Psoas muscle (tissue), 8 donors: ENCODE results near the gene KLHL1. TPM values are rescaled to one million over a fixed set of nuclear protein-coding genes. Genes with fewer than 3 reads are reported as not detected.

ENCODE experiments used
- ATAC-seq, 4 donors: fragments of 200-7000 bp; cut with Tn5 transposase; one replicate each; pipeline ENCODE4 v1.9.1; 2020; ENCODE audit warnings: moderate library complexity in 3 of 4, mild to moderate bottlenecking in 2 of 4
- DNase-seq, 2 donors: peaks; one replicate each; pipeline ENCODE4 v3.0.0-alpha.2; 2020
- H3K27ac ChIP-seq: fragments of 200-600 bp; one replicate; pipeline ENCODE4 v1.8.0; 2022
- H3K27me3 ChIP-seq, 3 donors: fragments of 200-600 bp in 1 of 3; one replicate each; pipeline versions ENCODE4 v1.6.1 to v1.8.0; 2013 to 2022; ENCODE audit warnings: low read length in 2 of 3, mild to moderate bottlenecking in 2 of 3, moderate library complexity in 1 of 3; ENCODE audit not compliant: insufficient read depth in 3 of 3
- H3K36me3 ChIP-seq, 2 donors: fragments of 200-600 bp in 1 of 2; one replicate each; pipeline versions ENCODE4 v1.6.1 to v1.8.0; 2013 to 2022; ENCODE audit warnings: low read depth in 1 of 2, mild to moderate bottlenecking in 1 of 2, moderate library complexity in 1 of 2; ENCODE audit not compliant: insufficient read depth in 1 of 2
- H3K4me1 ChIP-seq: fragments of 200-600 bp; one replicate; pipeline ENCODE4 v1.8.0; 2022
- H3K4me3 ChIP-seq: fragments of 200-600 bp; one replicate; pipeline ENCODE4 v1.8.0; 2022; ENCODE audit warnings: mild to moderate bottlenecking
- H3K9me3 ChIP-seq: fragments of 200-600 bp; one replicate; pipeline ENCODE4 v1.8.0; 2022
- whole genome bisulfite sequencing, 3 donors: extraction: QIAGEN DNeasy Blood & Tissue Kit; methylation state at CpG; one replicate each; pipeline versions ENCODE4 v1.1.6 to v1.1.7; 2013; 5-methylcytosine and 5-hydroxymethylcytosine counted together
- intact Hi-C, 2 donors: fragments of 100-400 bp; cut with DNase I; formaldehyde crosslinking; loops; one replicate each; pipeline versions ENCODE4 v1.11.0 to v1.14.2; 2022
- polyA plus RNA-seq, 3 donors: library from polyadenylated mRNA; stranded (reverse); fragments of 200-250 nt; gene quantifications; one replicate each; pipeline ENCODE4 v1.2.3, GENCODE V29; 2013
- total RNA-seq, 4 donors: library from RNA; stranded (reverse); fragmentation: NEBNext Ultra II Directional in 2 of 4; extraction: Animal tissue kit (Norgen Biotek cat#: 25700) in 2 of 4; gene quantifications; one replicate each; pipeline versions ENCODE4 v1.2.1 to v1.2.4, GENCODE V29; 2021 to 2023
- TF ChIP-seq, protein P1 (sequence below): fragments of 200-600 bp; IDR thresholded peaks from one replicate; pipeline ENCODE4 v1.8.0; 2022; ENCODE audit warnings: antibody characterized with exemption
- donor health status: healthy with polysubstance abuse.
- donor health status: DM: no; HTN: no; CAD: no; lungs with moderate emphysema.
- donor health status: Bipolar disorder and iron deficiency.
- donor health status: healthy.
- donor health status: DM: yes; HTN: yes; CAD: no.
- donor health status: DM: no; HTN: no; CAD: no.
- donor health status: DM: no; HTN: no; CAD: no.
- donor health status: DM: yes; HTN: yes; CAD: no.

Gene KLHL1
- total and polyA plus RNA-seq, 7 donors: not detected

DNA sequence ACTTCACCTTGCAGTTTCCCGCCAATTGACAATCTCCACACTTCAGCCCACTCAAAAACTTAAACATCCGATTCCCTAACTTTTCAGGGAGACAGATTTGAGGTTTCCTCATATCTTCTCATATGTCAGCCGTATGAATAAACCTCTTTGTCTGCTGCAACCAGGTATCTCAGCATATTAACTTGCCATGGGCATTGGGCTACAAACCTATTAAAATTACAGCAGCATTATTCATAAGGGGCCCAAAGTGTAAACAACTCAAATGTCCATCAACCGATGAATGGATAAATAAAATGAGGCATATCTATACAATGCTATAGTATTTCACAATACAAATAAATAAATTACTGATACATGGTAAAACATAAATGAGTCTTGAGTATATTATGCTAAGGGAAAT, 180.0 kb downstream of the KLHL1 start:
- H3K27me3 ChIP-seq: no peaks in the 10 kb centered on the region
- ATAC-seq (no peak), DNase-seq (no peak)
- WGBS, 3 donors: 88 to 90% (median 89%) methylated on average over 4 of the region's 4 CpGs
- intact Hi-C loops: no loop called here
- TF ChIP-seq, protein P1, sequence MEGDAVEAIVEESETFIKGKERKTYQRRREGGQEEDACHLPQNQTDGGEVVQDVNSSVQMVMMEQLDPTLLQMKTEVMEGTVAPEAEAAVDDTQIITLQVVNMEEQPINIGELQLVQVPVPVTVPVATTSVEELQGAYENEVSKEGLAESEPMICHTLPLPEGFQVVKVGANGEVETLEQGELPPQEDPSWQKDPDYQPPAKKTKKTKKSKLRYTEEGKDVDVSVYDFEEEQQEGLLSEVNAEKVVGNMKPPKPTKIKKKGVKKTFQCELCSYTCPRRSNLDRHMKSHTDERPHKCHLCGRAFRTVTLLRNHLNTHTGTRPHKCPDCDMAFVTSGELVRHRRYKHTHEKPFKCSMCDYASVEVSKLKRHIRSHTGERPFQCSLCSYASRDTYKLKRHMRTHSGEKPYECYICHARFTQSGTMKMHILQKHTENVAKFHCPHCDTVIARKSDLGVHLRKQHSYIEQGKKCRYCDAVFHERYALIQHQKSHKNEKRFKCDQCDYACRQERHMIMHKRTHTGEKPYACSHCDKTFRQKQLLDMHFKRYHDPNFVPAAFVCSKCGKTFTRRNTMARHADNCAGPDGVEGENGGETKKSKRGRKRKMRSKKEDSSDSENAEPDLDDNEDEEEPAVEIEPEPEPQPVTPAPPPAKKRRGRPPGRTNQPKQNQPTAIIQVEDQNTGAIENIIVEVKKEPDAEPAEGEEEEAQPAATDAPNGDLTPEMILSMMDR: no peak
- no peaks in the 10 kb centered on the region for H3K4me1 ChIP-seq
- H3K4me3 ChIP-seq: no peak overlapping the region
- no peaks in the 10 kb centered on the region for H3K36me3 ChIP-seq
- H3K9me3 ChIP-seq: no peaks in the 10 kb centered on the region
- H3K27ac ChIP-seq: no peak overlapping the region

DNA sequence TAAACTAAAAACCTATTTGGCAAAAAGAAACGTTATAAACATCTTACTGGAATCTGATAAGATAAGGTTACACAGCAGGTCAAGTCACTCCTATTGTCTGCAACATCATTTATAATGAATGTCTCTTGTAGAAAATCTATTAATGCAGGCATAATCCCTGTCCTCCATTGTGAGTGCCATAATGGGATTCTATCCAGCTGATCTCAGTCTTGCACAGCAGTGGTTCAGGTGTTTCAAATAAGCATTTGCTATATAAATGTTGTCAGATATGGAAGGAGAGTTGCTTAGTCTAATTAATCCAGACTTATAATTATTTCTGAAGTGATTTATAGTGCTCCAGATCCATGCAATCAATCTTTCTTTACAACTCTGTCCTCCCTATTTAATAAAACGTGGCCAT, 187.1 kb downstream of the KLHL1 start:
- 28 to 36% (median 34%) methylated on average over 2 of the region's 2 CpGs for WGBS, 3 donors
- intact Hi-C loops: no loop called here
- TF ChIP-seq, protein P1: no peak

DNA sequence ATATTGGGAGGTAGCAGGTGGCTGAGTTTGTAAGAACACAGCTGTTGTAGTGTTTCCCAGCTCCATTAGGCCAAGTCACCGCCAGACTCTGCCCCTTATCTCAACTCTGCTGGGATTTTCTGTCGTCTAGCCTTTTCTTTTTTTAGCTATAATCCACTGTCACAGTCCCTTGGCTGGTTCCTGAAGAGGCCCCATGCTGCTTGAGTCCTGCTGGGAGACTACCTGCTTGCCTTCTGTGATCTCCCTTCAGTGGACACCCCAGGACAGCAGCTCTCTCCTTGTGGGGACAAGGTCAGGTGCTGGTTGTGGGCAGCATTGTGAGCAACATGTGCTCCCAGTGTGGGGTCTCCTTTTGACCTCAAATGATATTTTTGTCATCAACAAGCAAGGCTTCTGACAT, 195.6 kb downstream of the KLHL1 start:
- Histone ChIP-seq H3K9me3 (no peaks in the 10 kb centered on the region), H3K36me3 (no peaks in the 10 kb centered on the region), H3K4me1 (no peaks in the 10 kb centered on the region), H3K4me3 (no peak overlapping the region), H3K27me3 (no peaks in the 10 kb centered on the region), H3K27ac (no peak overlapping the region)
- intact Hi-C loops: no loop called here
- no peak for DNase-seq
- TF ChIP-seq, protein P1: no peak
- no peak for ATAC-seq
- WGBS, 3 donors: 18 to 31% (median 27%) methylated on average over 2 of the region's 2 CpGs

More for the DNA sequence above, 187.1 kb downstream of the KLHL1 start:
- no peak for ATAC-seq
- no peaks in the 10 kb centered on the region for H3K27me3 ChIP-seq
- no peak overlapping the region for H3K4me3 ChIP-seq
- no peaks in the 10 kb centered on the region for H3K4me1 ChIP-seq
- no peak overlapping the region for H3K27ac ChIP-seq
- H3K36me3 ChIP-seq: no peaks in the 10 kb centered on the region
- no peak for DNase-seq
- H3K9me3 ChIP-seq: no peaks in the 10 kb centered on the region

DNA sequence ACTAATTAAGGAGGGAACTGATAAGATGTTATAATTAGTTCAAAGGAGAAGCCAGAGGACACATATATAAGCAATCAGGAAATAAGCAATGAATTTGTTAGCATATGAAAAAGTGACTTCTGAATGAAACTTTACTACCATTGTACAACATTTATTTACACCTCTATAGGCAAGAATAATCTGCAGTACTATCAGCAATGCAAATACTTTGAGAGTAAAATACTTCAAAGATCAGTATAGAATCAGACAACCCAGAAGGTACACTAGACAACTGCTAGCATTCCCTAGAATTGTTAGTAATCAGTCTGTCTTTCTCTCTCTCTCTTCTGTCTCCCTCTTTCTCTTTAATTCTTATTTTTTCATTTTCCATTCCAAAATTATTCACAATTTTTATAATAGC, 197.5 kb downstream of the KLHL1 start:
- no peaks in the 10 kb centered on the region for H3K4me1 ChIP-seq
- intact Hi-C loops: no loop called here
- no peak overlapping the region for H3K4me3 ChIP-seq
- TF ChIP-seq, protein P1: no peak
- H3K27me3 ChIP-seq: no peaks in the 10 kb centered on the region
- DNase-seq (no peak), ATAC-seq (no peak)
- H3K27ac ChIP-seq: no peak overlapping the region
- H3K9me3 ChIP-seq: no peaks in the 10 kb centered on the region
- no peaks in the 10 kb centered on the region for H3K36me3 ChIP-seq

DNA sequence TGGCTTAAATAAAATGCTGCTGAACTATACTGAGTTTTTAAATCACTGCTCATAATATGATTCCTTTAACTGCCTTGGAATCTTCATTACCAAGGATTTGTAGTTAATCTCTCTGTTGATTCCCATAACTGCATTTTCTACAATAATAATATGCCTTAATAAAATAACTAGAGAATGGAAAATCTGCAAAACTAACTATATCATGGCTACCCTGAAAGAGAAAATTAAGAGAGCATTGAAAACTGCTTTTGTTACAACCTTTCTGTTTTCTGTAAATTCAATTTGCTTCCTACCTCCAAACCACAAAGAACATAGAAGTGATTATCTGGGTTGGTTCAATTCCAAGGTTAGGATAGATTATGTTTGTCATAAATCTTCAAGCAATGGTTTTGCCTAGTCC, 203.5 kb downstream of the KLHL1 start:
- intact Hi-C loops: no loop called here
- ATAC-seq (no peak), DNase-seq (no peak)
- no peak overlapping the region for H3K27ac ChIP-seq
- H3K4me1 ChIP-seq: no peaks in the 10 kb centered on the region
- H3K4me3 ChIP-seq: no peak overlapping the region
- H3K9me3 ChIP-seq: peaks cover 2% of the 10 kb centered on the region
- H3K36me3 ChIP-seq: no peaks in the 10 kb centered on the region
- no peaks in the 10 kb centered on the region for H3K27me3 ChIP-seq
- TF ChIP-seq, protein P1: no peak
